GM06990 (cell line): ENCODE results near the gene KLK3.

ENCODE experiments used
- DNase-seq: peaks from one replicate; pipeline ENCODE4 v3.0.0-alpha.2; 2011; ENCODE audit not compliant: insufficient read length; ENCODE audit errors: extremely low read depth
- H3K27me3 ChIP-seq: replicated peaks from 2 replicates; pipeline ENCODE4 v1.6.0; 2011; ENCODE audit warnings: low read length; ENCODE audit not compliant: control insufficient read depth, insufficient read depth
- H3K36me3 ChIP-seq: 2 replicates; pipeline ENCODE4 v1.5.1; 2011; ENCODE audit warnings: low read length; ENCODE audit not compliant: control insufficient read depth, insufficient read depth
- H3K4me3 ChIP-seq: replicated peaks from 2 replicates; pipeline ENCODE4 v1.5.1; 2011; ENCODE audit warnings: low read depth, mild to moderate bottlenecking, control low read depth, low read length
- CTCF ChIP-seq: IDR thresholded peaks from 2 replicates; pipeline ENCODE4 v1.5.1; 2011; ENCODE audit warnings: low read length, control low read depth, mild to moderate bottlenecking, inconsistent platforms; ENCODE audit not compliant: insufficient read depth, poor library complexity, severe bottlenecking

KLK3 gene

GRCh38 chr19:50858886-50859285 lies 4.2 kb downstream of the KLK3 start:
- H3K27me3 ChIP-seq: no peaks in the 10 kb centered on the region; the same call in 1 of the 2 replicates
- H3K36me3 ChIP-seq: no peaks in the 10 kb centered on the region
- DNase-seq: no peak
- no peak overlapping the region for H3K4me3 ChIP-seq
- TF ChIP-seq CTCF: no peak

- TF ChIP-seq CTCF: no peak
- Histone ChIP-seq H3K4me3 (no peak overlapping the region), H3K27me3 (no peaks in the 10 kb centered on the region; the same call in 1 of the 2 replicates), H3K36me3 (no peaks in the 10 kb centered on the region)
- no peak for DNase-seq
Measured at GRCh38 chr19:50859849-50860248, 5.1 kb downstream of the KLK3 start.

- DNase-seq: no peak
- no peak overlapping the region for H3K4me3 ChIP-seq
- H3K27me3 ChIP-seq: no peaks in the 10 kb centered on the region
- TF ChIP-seq CTCF: no peak
- no peaks in the 10 kb centered on the region for H3K36me3 ChIP-seq
Measured at GRCh38 chr19:50861010-50861409, 6.3 kb downstream of the KLK3 start.

GRCh38 chr19:50861496-50862286 lies 7.0 kb downstream of the KLK3 start:
- no peaks in the 10 kb centered on the region for H3K27me3 ChIP-seq
- H3K4me3 ChIP-seq: no peak overlapping the region
- DNase-seq: no peak
- H3K36me3 ChIP-seq: no peaks in the 10 kb centered on the region
- TF ChIP-seq CTCF: no peak

GRCh38 chr19:50869479-50869878 lies 14.8 kb downstream of the KLK3 start:
- Histone ChIP-seq H3K4me3 (no peak overlapping the region), H3K27me3 (no peaks in the 10 kb centered on the region), H3K36me3 (no peaks in the 10 kb centered on the region)
- DNase-seq: no peak
- TF ChIP-seq CTCF: no peak
